ENCODE results near the gene TLK2. TPM values are rescaled to one million over a fixed set of nuclear protein-coding genes. Genes with fewer than 3 reads are reported as not detected.
"Not testable (repeated sequence)": the region's sequence is repeated elsewhere in the genome, so short reads cannot be mapped to it uniquely, and the experiment has no call there.

TLK2 gene
- total RNA-seq, 1 donor from 2014 or later, result 47.2 TPM

GRCh38 chr17:62591333-62591732 lies 112.7 kb downstream of the TLK2 start:
- DNase-seq, result no peak
- Mint-ChIP-seq H3K27me3 (no peaks in the 10 kb centered on the region), H3K9me3 (no peaks in the 10 kb centered on the region), H3K4me1 (no peaks in the 10 kb centered on the region), H3K36me3 (ENCODE audit: low read depth) (peaks cover 32% of the 10 kb centered on the region), H3K27ac (no peak overlapping the region), H3K4me3 (no peak overlapping the region)
- intact Hi-C loops (cut with micrococcal nuclease), result no loop called here

GRCh38 chr17:62591822-62592221 lies 113.2 kb downstream of the TLK2 start:
- H3K36me3 Mint-ChIP-seq (ENCODE audit: low read depth), result peaks cover 37% of the 10 kb centered on the region
- H3K4me3 Mint-ChIP-seq; H3K4me1 Mint-ChIP-seq; DNase-seq; H3K27ac Mint-ChIP-seq; H3K9me3 Mint-ChIP-seq; H3K27me3 Mint-ChIP-seq; intact Hi-C loops (cut with micrococcal nuclease): not testable (repeated sequence)

DNA sequence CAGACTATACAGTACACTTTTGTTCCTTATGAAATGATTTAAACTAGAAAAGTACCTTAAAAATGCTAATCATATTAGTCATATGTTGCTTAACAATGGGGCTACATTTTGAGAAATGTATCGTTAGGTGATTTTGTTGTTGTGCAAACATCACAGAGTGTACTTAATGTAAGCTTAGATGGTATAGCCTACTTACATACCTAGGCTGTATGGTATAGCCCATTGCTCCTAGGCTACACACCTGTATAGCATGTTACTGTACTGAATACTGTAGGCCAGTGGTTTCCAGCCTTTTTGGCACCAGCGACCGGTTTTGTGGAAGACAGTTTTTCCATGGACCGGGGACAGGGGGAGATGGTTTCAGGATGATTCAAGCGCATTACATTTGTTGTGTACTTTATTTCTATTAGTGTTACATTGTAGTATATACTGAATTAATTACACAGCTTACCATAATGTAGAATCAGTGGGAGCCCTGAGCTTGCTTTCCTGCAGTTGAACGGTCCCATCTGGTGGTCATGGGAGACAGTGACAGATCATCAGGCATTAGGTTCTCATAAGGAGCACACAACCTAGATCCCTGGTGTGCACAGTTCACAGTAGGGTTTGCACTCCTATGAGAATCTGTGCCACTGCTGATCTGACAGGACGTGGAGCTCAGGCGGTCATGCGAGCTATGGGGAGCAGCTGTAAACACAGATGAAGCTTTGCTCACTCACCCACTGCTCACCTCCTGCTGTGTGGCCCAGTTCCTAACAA lies 113.9 kb downstream of the TLK2 start:
- Mint-ChIP-seq H3K9me3 (no peaks in the 10 kb centered on the region), H3K4me3 (no peak overlapping the region), H3K4me1 (no peaks in the 10 kb centered on the region), H3K27ac (no peak overlapping the region), H3K27me3 (no peaks in the 10 kb centered on the region), H3K36me3 (ENCODE audit: low read depth) (peaks cover 43% of the 10 kb centered on the region)
- DNase-seq, result no peak
- intact Hi-C loops (cut with micrococcal nuclease), result no loop called here

DNA sequence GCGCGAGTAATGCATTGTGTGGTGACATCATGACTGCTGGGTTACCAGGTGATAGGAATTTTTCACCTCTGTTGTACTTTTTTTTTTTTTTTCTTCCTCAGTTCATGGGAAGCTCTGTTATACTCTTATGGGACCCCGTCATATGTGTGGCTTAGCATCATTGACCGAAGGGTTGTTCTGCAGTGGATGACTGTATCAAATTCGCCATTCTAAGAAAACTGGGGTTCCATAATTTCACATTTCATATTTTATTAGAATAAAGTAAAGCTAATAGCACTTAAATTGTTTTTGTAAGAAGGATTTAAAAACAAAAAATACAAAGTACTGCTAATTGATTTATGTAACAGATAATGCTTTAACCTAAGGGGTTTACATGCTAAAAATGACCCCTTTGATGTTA lies 116.9 kb downstream of the TLK2 start:
- no peak for DNase-seq
- no peak overlapping the region for H3K4me3 Mint-ChIP-seq
- no peak overlapping the region for H3K27ac Mint-ChIP-seq
- H3K27me3 Mint-ChIP-seq, result no peaks in the 10 kb centered on the region
- H3K4me1 Mint-ChIP-seq, result no peaks in the 10 kb centered on the region
- H3K9me3 Mint-ChIP-seq, result no peaks in the 10 kb centered on the region
- intact Hi-C loops (cut with micrococcal nuclease), result no loop called here
- peaks cover 54% of the 10 kb centered on the region for H3K36me3 Mint-ChIP-seq (ENCODE audit: low read depth)

DNA sequence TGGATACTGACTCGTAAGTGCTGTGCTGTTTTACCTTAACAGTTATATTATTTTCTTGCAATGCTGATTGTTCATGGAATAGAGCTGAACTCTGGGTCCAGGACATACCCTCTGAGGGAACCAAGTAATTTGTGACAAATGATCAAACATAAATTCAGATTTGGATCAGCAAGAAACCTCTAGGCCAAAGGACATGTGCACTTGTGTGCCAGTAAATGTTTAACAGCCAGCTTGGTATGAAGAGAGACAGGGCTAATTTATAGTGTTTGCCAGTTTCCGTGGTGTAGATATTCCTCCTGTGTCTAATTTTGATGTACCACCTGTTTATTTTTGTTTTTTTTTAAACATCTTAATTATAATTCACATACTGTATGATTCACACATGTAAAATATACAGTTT lies 118.0 kb downstream of the TLK2 start:
- peaks cover 2% of the 10 kb centered on the region for H3K4me1 Mint-ChIP-seq
- no peaks in the 10 kb centered on the region for H3K27me3 Mint-ChIP-seq
- intact Hi-C loops (cut with micrococcal nuclease), result no loop called here
- H3K36me3 Mint-ChIP-seq (ENCODE audit: low read depth), result peaks cover 57% of the 10 kb centered on the region
- H3K27ac Mint-ChIP-seq, result no peak overlapping the region
- H3K4me3 Mint-ChIP-seq, result no peak overlapping the region
- no peak for DNase-seq
- no peaks in the 10 kb centered on the region for H3K9me3 Mint-ChIP-seq

DNA sequence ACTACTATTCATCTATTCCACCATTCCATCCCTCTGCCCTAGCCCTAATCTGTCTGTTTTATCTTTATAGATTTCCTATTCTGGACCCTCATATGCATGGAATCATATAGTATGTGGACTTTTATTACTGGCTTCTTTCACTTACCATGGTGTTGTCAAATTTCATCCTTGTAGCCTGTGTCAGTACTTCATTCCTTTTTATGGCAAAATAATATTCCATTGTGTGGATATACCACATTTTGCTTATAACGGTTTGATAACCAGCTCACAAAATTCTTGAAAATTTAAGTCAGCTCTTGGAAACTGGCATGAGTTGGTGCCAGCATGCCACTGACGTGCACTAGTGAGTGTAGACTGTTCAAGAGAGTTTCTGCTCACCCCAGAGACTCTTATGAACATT lies 118.5 kb downstream of the TLK2 start:
- no peak for DNase-seq
- Mint-ChIP-seq H3K9me3 (no peaks in the 10 kb centered on the region), H3K36me3 (ENCODE audit: low read depth) (peaks cover 55% of the 10 kb centered on the region), H3K27ac (no peak overlapping the region), H3K27me3 (no peaks in the 10 kb centered on the region), H3K4me1 (peaks cover 2% of the 10 kb centered on the region), H3K4me3 (no peak overlapping the region)
- intact Hi-C loops (cut with micrococcal nuclease), result no loop called here

GRCh38 chr17:62597920-62598319 lies 119.3 kb downstream of the TLK2 start:
- intact Hi-C loops (cut with micrococcal nuclease), result no loop called here
- no peaks in the 10 kb centered on the region for H3K9me3 Mint-ChIP-seq

GRCh38 chr17:62599964-62600657 lies 121.5 kb downstream of the TLK2 start:
- DNase-seq, result no peak
- Mint-ChIP-seq H3K36me3 (ENCODE audit: low read depth) (peaks cover 62% of the 10 kb centered on the region), H3K27me3 (no peaks in the 10 kb centered on the region), H3K4me3 (no peak overlapping the region), H3K27ac (no peak overlapping the region), H3K9me3 (no peaks in the 10 kb centered on the region), H3K4me1 (peaks cover 4% of the 10 kb centered on the region)
- intact Hi-C loops (cut with micrococcal nuclease), result no loop called here

More at GRCh38 chr17:62597920-62598319, 119.3 kb downstream of the TLK2 start:
- H3K27ac Mint-ChIP-seq, result no peak overlapping the region
- DNase-seq, result no peak
- H3K36me3 Mint-ChIP-seq (ENCODE audit: low read depth), result peaks cover 60% of the 10 kb centered on the region
- H3K27me3 Mint-ChIP-seq, result no peaks in the 10 kb centered on the region
- no peak overlapping the region for H3K4me3 Mint-ChIP-seq
- peaks cover 2% of the 10 kb centered on the region for H3K4me1 Mint-ChIP-seq

- H3K4me1 Mint-ChIP-seq, result peaks cover 4% of the 10 kb centered on the region
- no peak overlapping the region for H3K27ac Mint-ChIP-seq
- no peak for DNase-seq
- H3K4me3 Mint-ChIP-seq, result no peak overlapping the region
- H3K9me3 Mint-ChIP-seq, result no peaks in the 10 kb centered on the region
- no peaks in the 10 kb centered on the region for H3K27me3 Mint-ChIP-seq
- H3K36me3 Mint-ChIP-seq (ENCODE audit: low read depth), result peaks cover 59% of the 10 kb centered on the region
- intact Hi-C loops (cut with micrococcal nuclease), result no loop called here
Observed at GRCh38 chr17:62600805-62601204, 122.2 kb downstream of the TLK2 start.

DNA sequence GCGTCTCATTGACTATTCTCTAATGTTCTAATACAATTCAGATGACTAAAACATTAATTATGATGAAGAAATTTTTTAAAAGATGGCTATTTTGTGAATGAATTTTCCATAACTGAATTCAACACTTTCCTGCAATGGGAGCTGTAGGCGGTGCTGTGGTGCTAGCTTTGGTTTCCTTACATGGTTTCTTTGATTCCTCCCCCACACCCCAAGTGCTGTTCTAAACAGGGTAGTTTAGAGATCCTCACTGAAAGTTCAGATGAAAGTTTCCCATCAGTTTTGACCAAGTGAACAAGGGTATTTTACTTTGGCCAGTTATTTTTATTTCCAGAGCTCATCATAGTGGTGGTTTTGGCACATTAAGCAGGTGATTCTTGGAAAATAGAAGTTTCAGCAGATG lies 122.8 kb downstream of the TLK2 start:
- Mint-ChIP-seq H3K27me3 (no peaks in the 10 kb centered on the region), H3K9me3 (no peaks in the 10 kb centered on the region), H3K27ac (no peak overlapping the region), H3K36me3 (ENCODE audit: low read depth) (peaks cover 60% of the 10 kb centered on the region), H3K4me3 (no peak overlapping the region), H3K4me1 (peaks cover 4% of the 10 kb centered on the region)
- no peak for DNase-seq
- intact Hi-C loops (cut with micrococcal nuclease), result no loop called here

DNA sequence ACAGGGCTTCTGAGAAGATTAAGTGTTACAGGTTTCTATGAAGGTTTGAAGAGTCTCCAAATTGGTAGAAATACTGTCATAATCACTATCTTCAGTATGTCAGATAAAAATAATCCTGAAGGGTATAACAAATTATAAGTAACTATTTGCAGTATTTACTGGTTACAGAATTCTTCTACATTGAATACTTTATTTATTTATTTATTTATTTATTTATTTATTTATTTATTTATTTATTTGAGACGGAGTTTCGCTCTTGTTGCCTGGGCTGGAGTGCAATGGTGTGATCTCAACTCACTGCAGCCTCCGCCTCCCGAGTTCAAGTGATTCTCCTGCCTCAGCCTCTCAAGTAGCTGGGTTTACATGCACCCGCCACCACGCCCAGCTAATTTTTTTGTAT lies 125.2 kb downstream of the TLK2 start:
- not testable (repeated sequence) for H3K4me1 Mint-ChIP-seq, H3K9me3 Mint-ChIP-seq

DNA sequence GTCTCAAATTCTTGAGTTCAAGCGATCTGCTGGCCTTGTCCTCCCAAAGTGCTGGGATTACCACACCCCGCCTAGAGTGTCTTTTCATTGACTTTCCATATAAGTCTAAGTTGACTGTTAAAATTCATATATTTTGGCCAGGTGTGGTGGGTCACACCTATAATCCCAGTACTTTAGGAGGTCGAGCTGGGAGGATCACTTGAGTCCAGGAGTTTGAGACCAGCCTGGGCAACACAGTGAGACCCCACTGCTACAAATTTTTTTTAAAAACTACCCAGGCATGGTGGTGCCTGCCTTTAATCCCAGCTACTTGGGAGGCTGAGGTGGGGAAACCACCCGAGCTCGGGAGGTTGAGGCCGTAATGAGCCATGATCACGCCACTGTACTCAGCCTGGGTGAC lies 127.0 kb downstream of the TLK2 start:
- no peak for DNase-seq
- Mint-ChIP-seq H3K36me3 (ENCODE audit: low read depth) (peaks cover 57% of the 10 kb centered on the region), H3K9me3 (no peaks in the 10 kb centered on the region), H3K27ac (no peak overlapping the region), H3K27me3 (no peaks in the 10 kb centered on the region), H3K4me3 (no peak overlapping the region), H3K4me1 (peaks cover 5% of the 10 kb centered on the region)
- intact Hi-C loops (cut with micrococcal nuclease), result no loop called here

More for the DNA sequence above, 125.2 kb downstream of the TLK2 start:
- H3K27ac Mint-ChIP-seq; H3K4me3 Mint-ChIP-seq; intact Hi-C loops (cut with micrococcal nuclease); H3K27me3 Mint-ChIP-seq; DNase-seq: not testable (repeated sequence)
- peaks cover 58% of the 10 kb centered on the region for H3K36me3 Mint-ChIP-seq (ENCODE audit: low read depth)

DNA sequence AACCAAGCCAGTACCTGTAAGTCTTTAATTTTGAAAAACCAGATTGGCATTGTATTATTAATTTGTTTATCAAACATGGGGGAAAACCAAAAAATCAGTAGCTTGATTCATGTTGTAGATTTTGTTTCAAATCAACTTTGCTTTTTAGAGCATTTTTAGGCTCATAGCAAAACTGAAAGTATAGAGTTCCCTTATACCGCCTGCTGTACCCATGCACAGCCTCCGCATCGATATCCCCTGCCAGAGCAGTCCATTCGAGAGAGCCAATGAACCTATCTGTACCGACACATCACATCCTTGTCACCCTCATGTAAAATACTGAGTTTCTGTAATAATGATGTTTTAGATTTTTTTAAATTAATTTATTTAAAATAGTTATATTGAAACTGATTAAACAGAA lies 132.7 kb downstream of the TLK2 start:
- Mint-ChIP-seq H3K27ac (no peak overlapping the region), H3K27me3 (no peaks in the 10 kb centered on the region), H3K4me1 (peaks cover 5% of the 10 kb centered on the region), H3K9me3 (no peaks in the 10 kb centered on the region), H3K36me3 (ENCODE audit: low read depth) (peaks cover 59% of the 10 kb centered on the region), H3K4me3 (no peak overlapping the region)
- intact Hi-C loops (cut with micrococcal nuclease), result no loop called here
- DNase-seq, result no peak

- H3K36me3 Mint-ChIP-seq (ENCODE audit: low read depth), result peaks cover 54% of the 10 kb centered on the region
- H3K4me3 Mint-ChIP-seq, result no peak overlapping the region
- intact Hi-C loops (cut with micrococcal nuclease), result no loop called here
- H3K27ac Mint-ChIP-seq, result no peak overlapping the region
- DNase-seq, result no peak
- no peaks in the 10 kb centered on the region for H3K9me3 Mint-ChIP-seq
- H3K27me3 Mint-ChIP-seq, result no peaks in the 10 kb centered on the region
- peaks cover 5% of the 10 kb centered on the region for H3K4me1 Mint-ChIP-seq
Observed at GRCh38 chr17:62611728-62612127, 133.1 kb downstream of the TLK2 start.
